Measurements from ENCODE around the gene ZER1. TPM values are rescaled to one million over a fixed set of nuclear protein-coding genes. Genes with fewer than 3 reads are reported as not detected.

The ZER1 gene
- 26.0 and 26.9 TPM in 2 replicates for total RNA-seq

DNA sequence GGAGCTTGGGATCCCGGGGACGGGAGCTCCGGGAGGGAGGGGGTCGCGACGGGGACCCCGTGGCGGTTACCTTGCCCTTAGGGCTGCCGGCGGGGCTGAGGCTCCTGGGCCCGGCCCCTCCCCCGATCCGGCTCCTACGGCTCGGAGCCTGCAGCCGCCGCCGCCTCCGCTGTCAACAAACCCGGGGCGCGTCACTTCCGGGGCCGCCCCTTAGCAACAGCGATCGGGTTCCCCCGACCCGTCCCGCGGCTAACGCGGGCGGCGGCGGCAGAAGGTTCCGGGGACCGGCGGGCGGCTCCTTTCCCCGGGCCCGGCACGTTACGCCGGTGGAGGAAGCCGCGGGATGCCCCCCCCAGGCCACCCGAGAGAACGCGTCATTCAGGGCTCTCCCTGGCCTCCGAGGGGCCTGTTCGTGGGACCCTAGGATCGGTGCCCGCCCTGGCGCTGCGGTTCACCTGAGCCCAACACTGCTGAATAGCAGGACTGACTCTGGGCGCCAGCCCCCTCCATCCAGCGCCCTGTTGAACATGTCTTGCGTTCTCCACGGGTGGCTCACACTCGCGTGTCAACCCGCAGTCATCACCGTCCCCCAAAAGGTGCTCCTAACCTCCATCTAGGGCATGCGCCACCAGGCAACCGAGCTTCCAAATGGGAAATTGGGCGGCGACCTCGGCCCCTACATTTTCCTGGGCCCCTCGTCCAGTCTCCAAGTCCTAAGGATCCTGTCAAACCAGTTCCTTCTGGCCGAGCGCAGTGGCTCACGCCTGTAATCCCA, at the start of gene ZER1:
Gene ZER1, minus strand, starts transcription at position 183 of the 775 bp plus-strand sequence. CDS start 16,362 bp downstream, outside the sequence.

GRCh38 chr9:128818099-128818838, 46.5 kb upstream of the ZER1 start, which contains the start of gene ENDOG:
Gene ENDOG, plus strand, starts transcription at chr9:128818500. Its CDS starts 185 bp downstream, at chr9:128818685.

GRCh38 chr9:128786681-128787601, 15.2 kb upstream of the ZER1 start, which contains the start of gene TBC1D13:
Gene TBC1D13, plus strand, starts transcription at chr9:128787253. Its CDS starts 101 bp downstream, at chr9:128787354.

DNA sequence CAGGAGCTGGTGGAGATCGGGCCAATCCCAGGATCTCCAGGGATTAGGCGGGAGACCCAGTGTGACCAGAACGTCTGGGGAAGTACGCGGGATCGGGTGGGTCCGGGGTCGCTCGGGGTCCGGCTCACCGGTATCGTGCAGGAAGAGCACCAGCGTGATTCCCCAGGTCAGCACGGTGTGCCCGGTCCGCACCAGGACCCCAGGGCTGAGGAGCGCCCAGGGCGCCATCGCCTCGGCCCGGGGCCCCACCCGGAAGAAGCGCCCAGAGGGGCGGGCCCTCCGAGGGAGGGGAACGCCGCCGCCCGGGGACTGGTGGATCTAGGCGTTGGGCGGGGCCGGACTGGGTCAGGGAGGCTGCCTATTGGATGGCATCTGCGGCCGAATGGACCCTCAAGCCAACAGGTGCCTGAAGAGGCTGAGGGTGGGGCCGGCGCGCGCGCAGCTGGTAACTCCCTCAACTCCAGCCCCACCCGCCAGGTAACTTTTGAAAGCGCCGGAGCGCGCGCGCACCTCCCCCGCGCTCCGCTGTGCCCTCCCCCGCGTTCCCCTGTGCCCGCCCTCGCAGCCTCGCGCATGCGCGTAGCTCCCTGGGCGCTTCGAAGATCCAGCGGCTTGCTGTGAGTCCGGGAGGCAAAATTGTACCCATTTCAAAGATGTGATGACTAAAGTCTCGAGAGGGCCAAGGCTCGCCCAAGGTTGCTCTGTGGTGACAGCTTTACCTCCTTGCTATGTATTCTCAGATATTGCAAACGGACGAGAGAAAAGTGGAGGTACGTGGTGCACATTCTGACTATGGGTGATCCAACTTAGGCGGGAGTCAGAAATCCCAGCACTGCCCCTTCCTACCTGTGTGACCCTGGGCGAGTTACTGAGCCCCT, 47.6 kb downstream of the ZER1 start, which contains the start of gene ZDHHC12:
Gene ZDHHC12, minus strand, starts transcription at position 262 of the 878 bp plus-strand sequence. Its CDS starts 34 bp downstream, at position 228.

GRCh38 chr9:128702445-128702948, 69.2 kb downstream of the ZER1 start, which contains the start of gene PKN3:
Gene PKN3, plus strand, starts transcription at chr9:128702503. Its CDS starts 413 bp downstream, at chr9:128702916.

GRCh38 chr9:128688501-128689292, 83.0 kb downstream of the ZER1 start, which contains the start of gene SET:
Gene SET, plus strand, starts transcription at chr9:128689222. Its CDS starts 361 bp downstream, at chr9:128689583.

Other genes starting within 250 kb of the ZER1 start
- gene SPTAN1, start 219.3 kb downstream of the ZER1 start, total RNA-seq: 89.6 and 124 TPM in 2 replicates
- gene DYNC2I2, start 115.1 kb downstream of the ZER1 start, total RNA-seq: 42.9 and 70.3 TPM in 2 replicates
- 299 and 428 TPM in 2 replicates for gene SET, start 82.7 kb downstream of the ZER1 start, total RNA-seq
- 4.8 and 7.6 TPM in 2 replicates for gene PKN3, start 69.4 kb downstream of the ZER1 start, total RNA-seq
- 93.0 and 161 TPM in 2 replicates for gene ZDHHC12, start 47.8 kb downstream of the ZER1 start, total RNA-seq
- 7.0 and 15.4 TPM in 2 replicates for gene TBC1D13, start 15.3 kb upstream of the ZER1 start, total RNA-seq
- gene ENDOG, start 46.6 kb upstream of the ZER1 start, total RNA-seq: 32.5 and 44.9 TPM in 2 replicates
- gene SPOUT1, start 57.9 kb upstream of the ZER1 start, total RNA-seq: 14.2 and 34.4 TPM in 2 replicates
- 12.5 and 19.3 TPM in 2 replicates for gene KYAT1, start 110.0 kb upstream of the ZER1 start, total RNA-seq
- gene LRRC8A, start 110.2 kb upstream of the ZER1 start, total RNA-seq: 126 and 152 TPM in 2 replicates
- 3.2 and 7.5 TPM in 2 replicates for gene PHYHD1, start 149.1 kb upstream of the ZER1 start, total RNA-seq
- gene DOLK, start 175.7 kb upstream of the ZER1 start, total RNA-seq: 17.6 and 24.6 TPM in 2 replicates
- gene NUP188, start 175.8 kb upstream of the ZER1 start, total RNA-seq: 32.5 and 45.4 TPM in 2 replicates